ENCODE measurements around the gene CACNA1B. TPM values are rescaled to one million over a fixed set of nuclear protein-coding genes. Genes with fewer than 3 reads are reported as not detected.

Gene CACNA1B
- total and polyA plus RNA-seq, 9 of the 15 experiments (the other 6 are each of a cell fraction or from before 2014, with no cell fraction given), result 0.01 to 0.04 TPM; not detected in 7

DNA sequence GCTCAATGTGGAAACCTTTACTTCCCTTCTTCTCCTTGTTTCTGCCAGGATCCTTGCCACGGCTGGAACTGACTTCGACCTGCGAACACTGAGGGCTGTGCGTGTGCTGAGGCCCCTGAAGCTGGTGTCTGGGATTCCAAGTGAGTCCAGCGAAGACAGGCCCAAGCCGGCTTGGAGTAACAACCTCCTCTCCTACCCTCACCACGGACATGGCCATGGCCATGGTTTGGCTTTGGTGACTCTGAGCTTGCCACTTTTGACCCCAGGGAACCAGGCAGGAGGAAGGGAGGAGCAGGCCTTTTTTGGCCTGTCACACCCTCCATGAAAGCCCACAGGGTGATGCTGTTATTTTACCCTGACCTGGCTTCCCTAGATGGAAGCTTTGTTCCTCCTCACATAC, 35.5 kb downstream of the CACNA1B start:
- Histone ChIP-seq H4K20me1 (replicated peaks; ENCODE audit: control insufficient read depth, insufficient read depth, low read length) (no peaks in the 10 kb centered on the region), H3K36me3 (ENCODE audit: control insufficient read depth, insufficient read depth, low read length) (no peaks in the 10 kb centered on the region), H3K27ac (ENCODE audit: extremely low read depth, low read depth, low read length) (no peak overlapping the region), H3K27me3 (ENCODE audit: control insufficient read depth in 2 of 2, insufficient read depth in 2 of 2, low read length in 2 of 2) (peaks cover 15 to 58% of the 10 kb centered on the region in 2 experiments), H3K4me1 (replicated peaks in 1 of 2; ENCODE audit: control insufficient read depth in 2 of 2, insufficient read depth in 2 of 2, low read length in 2 of 2) (no peaks in the 10 kb centered on the region), H3K9me1 (ENCODE audit: control insufficient read depth, insufficient read depth, low read length) (no peaks in the 10 kb centered on the region), H3K4me3 (no peak overlapping the region), H3K79me2 (ENCODE audit: control insufficient read depth, insufficient read depth, low read length) (no peaks in the 10 kb centered on the region), H3K9me3 (replicated peaks; ENCODE audit: control insufficient read depth, insufficient read depth, low read depth, low read length) (no peaks in the 10 kb centered on the region), H2AFZ (ENCODE audit: low read depth, low read length) (no peak overlapping the region), H3K4me2 (ENCODE audit: insufficient read depth, low read length) (no peak overlapping the region), H3K9ac (ENCODE audit: insufficient read depth in 1 of 2, low read depth in 2 of 2, low read length in 2 of 2) (no peak overlapping the region)
- in situ Hi-C loops (cut with MboI), result no loop called here
- CTCF ChIA-PET (ENCODE audit: low intra/inter-chr PET ratio), result no interaction called here
- BruUV-seq (replicated peaks), result no TSS peak
- FAIRE-seq, result no peak
- TF ChIP-seq CBX5 (IDR thresholded peaks at IDR 0.05; ENCODE audit: borderline replicate concordance, low read depth), result no peak
- TF ChIP-seq TCF7L2 (IDR thresholded peaks at IDR 0.05; ENCODE audit: low read depth, low read length), result no peak
- TF ChIP-seq MCM2 (IDR thresholded peaks at IDR 0.05; ENCODE audit: low read depth), result no peak
- TF ChIP-seq, protein P1, sequence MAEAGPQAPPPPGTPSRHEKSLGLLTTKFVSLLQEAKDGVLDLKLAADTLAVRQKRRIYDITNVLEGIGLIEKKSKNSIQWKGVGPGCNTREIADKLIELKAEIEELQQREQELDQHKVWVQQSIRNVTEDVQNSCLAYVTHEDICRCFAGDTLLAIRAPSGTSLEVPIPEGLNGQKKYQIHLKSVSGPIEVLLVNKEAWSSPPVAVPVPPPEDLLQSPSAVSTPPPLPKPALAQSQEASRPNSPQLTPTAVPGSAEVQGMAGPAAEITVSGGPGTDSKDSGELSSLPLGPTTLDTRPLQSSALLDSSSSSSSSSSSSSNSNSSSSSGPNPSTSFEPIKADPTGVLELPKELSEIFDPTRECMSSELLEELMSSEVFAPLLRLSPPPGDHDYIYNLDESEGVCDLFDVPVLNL (CRISPR knock-in tag; IDR thresholded peaks at IDR 0.05; ENCODE audit: low read depth), result no peak
- TF ChIP-seq RBFOX2 (IDR thresholded peaks at IDR 0.05; ENCODE audit: low read depth, low read length), result no peak
- no peak for TF ChIP-seq HINFP (tag; conservative IDR thresholded peaks at IDR 0.05; ENCODE audit: low read depth)
- no peak for TF ChIP-seq TBP (optimal IDR thresholded peaks at IDR 0.05; ENCODE audit: low read depth, low read length)
- WGBS (ENCODE audit: insufficient coverage, low coverage, missing lambda C conversion rate), result 0% methylated on average over 7 of the region's 7 CpGs
- DNase-seq (ENCODE audit: extremely low read depth in 1 of 4, low spot score in 3 of 4), result no peak
- POLR2A ChIA-PET, result no interaction called here
- no peak for ATAC-seq
- intact Hi-C loops (cut with micrococcal nuclease), result no loop called here
